DND-41 (cell line): ENCODE measurements around the gene TPD52L1.

Source experiments
- CTCF ChIP-seq: IDR thresholded peaks from 2 replicates; pipeline ENCODE4 v1.5.1; 2012; ENCODE audit warnings: borderline replicate concordance, low read length, moderate library complexity, mild to moderate bottlenecking; ENCODE audit not compliant: poor library complexity, severe bottlenecking; ENCODE audit errors: extremely low read depth
- EZH2 ChIP-seq: IDR thresholded peaks from 3 replicates; pipeline ENCODE4 v1.6.1; 2012; ENCODE audit warnings: borderline replicate concordance, low read depth, mild to moderate bottlenecking, moderate library complexity, low read length, inconsistent platforms; ENCODE audit not compliant: severe bottlenecking

- TF ChIP-seq CTCF (no peak), EZH2 (no peak)
Observed at GRCh38 chr6:125254321-125254720, 100.7 kb downstream of the TPD52L1 start.
